GM12801 (cell line): ENCODE data around the gene SLC25A26.

Experiments
- TF ChIP-seq, protein P1 (sequence below): IDR thresholded peaks from one replicate; pipeline ENCODE4 v1.5.1; 2011; ENCODE audit warnings: control low read depth; ENCODE audit not compliant: insufficient read length; ENCODE audit errors: extremely low read depth

SLC25A26 gene

DNA sequence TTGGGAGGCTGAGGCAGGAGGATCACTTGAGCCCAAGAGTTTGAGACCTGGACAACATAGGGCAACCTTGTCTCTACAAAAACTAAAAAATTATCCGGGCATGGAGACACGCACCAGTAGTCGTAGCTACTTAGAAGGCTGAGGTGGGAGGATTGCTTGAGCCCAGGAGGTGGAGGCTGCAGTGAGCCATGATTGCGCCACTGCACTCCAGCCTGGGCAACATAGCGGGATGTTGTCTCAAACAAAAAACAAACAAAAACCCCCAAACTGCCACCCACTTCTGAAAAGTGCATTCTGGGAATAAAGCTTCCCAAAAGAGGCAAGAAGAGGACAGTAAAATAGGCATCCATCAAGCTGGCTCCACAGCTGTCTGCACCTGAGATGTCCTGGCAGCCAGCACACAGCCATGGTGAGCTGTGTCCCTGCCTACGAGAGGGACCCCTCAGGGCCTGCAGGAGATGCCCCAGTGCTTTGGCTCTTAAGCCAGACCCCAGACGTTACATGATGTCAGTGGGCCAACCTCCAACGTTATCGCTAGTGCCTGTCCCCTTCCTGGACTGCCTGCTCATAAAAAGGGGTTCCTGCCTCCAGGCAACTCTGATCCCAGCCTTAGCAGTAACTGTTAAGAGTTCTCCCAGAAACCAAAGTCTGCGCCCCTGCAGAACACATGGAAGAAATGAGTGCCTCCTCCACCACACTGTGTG, 178.9 kb downstream of the SLC25A26 start:
- TF ChIP-seq, protein P1, sequence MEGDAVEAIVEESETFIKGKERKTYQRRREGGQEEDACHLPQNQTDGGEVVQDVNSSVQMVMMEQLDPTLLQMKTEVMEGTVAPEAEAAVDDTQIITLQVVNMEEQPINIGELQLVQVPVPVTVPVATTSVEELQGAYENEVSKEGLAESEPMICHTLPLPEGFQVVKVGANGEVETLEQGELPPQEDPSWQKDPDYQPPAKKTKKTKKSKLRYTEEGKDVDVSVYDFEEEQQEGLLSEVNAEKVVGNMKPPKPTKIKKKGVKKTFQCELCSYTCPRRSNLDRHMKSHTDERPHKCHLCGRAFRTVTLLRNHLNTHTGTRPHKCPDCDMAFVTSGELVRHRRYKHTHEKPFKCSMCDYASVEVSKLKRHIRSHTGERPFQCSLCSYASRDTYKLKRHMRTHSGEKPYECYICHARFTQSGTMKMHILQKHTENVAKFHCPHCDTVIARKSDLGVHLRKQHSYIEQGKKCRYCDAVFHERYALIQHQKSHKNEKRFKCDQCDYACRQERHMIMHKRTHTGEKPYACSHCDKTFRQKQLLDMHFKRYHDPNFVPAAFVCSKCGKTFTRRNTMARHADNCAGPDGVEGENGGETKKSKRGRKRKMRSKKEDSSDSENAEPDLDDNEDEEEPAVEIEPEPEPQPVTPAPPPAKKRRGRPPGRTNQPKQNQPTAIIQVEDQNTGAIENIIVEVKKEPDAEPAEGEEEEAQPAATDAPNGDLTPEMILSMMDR: no peak

- TF ChIP-seq, protein P1: no peak
Measured at GRCh38 chr3:66400411-66401156, 179.8 kb downstream of the SLC25A26 start.

- TF ChIP-seq, protein P1: no peak
Measured at GRCh38 chr3:66401157-66401550, 180.4 kb downstream of the SLC25A26 start.

DNA sequence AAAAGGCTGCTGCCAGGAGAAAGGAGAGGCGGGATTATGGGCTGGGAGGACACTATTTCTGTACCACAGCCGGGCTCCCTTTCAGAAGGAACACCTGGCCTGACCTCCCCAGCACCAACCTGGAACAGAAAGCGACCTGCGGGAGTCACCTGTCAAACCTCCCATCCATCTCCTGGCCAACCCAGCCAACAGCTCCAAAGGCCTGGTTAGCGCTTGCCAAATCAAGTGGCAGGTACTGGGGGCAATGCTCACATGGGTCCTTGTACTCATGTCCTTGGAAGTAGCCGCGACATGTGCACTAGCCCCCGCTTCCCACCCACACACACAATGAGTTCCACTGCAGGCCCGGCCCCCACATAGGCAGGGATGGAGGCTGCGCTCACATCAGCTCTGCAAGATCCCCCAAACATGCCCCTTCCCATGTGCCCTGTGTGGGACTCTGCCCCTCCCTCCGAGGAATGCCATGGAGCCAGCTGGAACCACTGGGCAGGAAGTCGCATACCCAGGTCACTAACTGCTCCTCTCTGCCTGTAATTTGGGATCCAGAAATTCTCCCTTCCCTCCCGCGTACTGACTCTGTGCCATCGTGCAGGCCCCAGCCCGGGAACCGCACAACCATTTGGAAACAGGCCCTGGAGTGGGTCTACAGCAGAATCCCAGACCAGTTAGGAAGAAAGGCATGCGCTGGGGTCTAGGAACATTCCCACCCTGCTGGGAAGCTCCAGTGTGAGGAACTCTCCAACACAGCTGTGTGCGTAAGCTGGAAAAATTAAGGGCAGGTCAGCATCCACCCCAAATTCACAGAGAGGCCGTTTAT, 181.1 kb downstream of the SLC25A26 start:
- TF ChIP-seq, protein P1: no peak

DNA sequence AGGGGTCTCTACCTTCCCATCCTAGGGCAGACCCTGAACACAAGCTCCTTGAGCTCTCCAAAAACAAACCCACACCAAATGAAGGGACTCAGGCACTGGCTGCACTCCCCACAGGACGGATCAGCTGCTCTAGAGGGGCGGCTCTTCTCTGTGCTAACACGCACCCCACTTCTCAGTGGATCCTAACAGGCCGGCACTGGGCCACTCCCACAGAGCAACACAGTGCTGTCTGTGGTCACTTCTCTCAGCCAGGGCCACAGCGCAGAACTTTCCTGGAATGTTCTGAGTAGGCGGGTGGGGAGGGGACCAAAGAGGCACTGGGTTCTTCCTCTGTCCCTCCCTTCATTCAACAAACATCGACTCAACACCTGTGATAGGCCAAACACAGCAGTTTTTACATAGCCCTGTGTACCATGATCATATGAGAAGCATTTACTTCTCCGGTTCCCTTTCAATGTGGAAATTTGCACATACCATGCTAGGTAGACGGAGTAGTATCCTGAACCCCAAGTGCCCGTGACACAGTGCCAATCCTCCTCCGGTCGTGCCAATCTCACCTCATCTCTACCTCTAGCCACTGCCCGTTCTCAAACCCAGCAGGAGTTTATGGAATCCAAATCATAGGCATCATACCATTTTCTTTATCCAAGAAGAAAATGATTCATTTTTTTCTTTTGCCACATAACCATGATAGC, 181.9 kb downstream of the SLC25A26 start:
- TF ChIP-seq, protein P1: no peak

- TF ChIP-seq, protein P1: no peak
Measured at GRCh38 chr3:66403323-66403990, 182.7 kb downstream of the SLC25A26 start.
